GM21786 (cell line): ENCODE data around the gene MAP1LC3B.

Source experiments
- ATAC-seq: cut with Tn5 transposase; IDR thresholded peaks from one replicate; pipeline ENCODE4 v1.9.1; 2021; ENCODE audit not compliant: unreplicated experiment

MAP1LC3B gene

GRCh38 chr16:87407511-87408112 is 15.5 kb downstream of the MAP1LC3B start:
- no peak for ATAC-seq

GRCh38 chr16:87409153-87409552 is 17.0 kb downstream of the MAP1LC3B start:
- no peak for ATAC-seq

- no peak for ATAC-seq
These were observed 17.6 kb downstream of the MAP1LC3B start for GRCh38 chr16:87409781-87410180.

GRCh38 chr16:87410530-87410929 is 18.4 kb downstream of the MAP1LC3B start:
- ATAC-seq: no peak

GRCh38 chr16:87410968-87411367 is 18.8 kb downstream of the MAP1LC3B start:
- ATAC-seq: no peak

- no peak for ATAC-seq
These were observed 19.5 kb downstream of the MAP1LC3B start for GRCh38 chr16:87411375-87412271.

- no peak for ATAC-seq
These were observed 20.3 kb downstream of the MAP1LC3B start for GRCh38 chr16:87412371-87412995.

GRCh38 chr16:87412996-87413421 is 20.9 kb downstream of the MAP1LC3B start:
- ATAC-seq: no peak

- no peak for ATAC-seq
These were observed 22.1 kb downstream of the MAP1LC3B start for GRCh38 chr16:87414251-87414680.

GRCh38 chr16:87415441-87415840 is 23.3 kb downstream of the MAP1LC3B start:
- ATAC-seq: no peak

- ATAC-seq: no peak
These were observed 24.8 kb downstream of the MAP1LC3B start for GRCh38 chr16:87416826-87417527.

GRCh38 chr16:87417528-87417910 is 25.4 kb downstream of the MAP1LC3B start:
- no peak for ATAC-seq

- ATAC-seq: no peak
These were observed 26.1 kb downstream of the MAP1LC3B start for GRCh38 chr16:87418216-87418615.

GRCh38 chr16:87418644-87419043 is 26.5 kb downstream of the MAP1LC3B start:
- no peak for ATAC-seq

- no peak for ATAC-seq
These were observed 28.2 kb downstream of the MAP1LC3B start for GRCh38 chr16:87420026-87421002.

GRCh38 chr16:87421003-87421912 is 29.1 kb downstream of the MAP1LC3B start:
- no peak for ATAC-seq

- ATAC-seq: no peak
These were observed 30.0 kb downstream of the MAP1LC3B start for GRCh38 chr16:87422106-87422505.

- ATAC-seq: no peak
These were observed 31.3 kb downstream of the MAP1LC3B start for GRCh38 chr16:87423429-87423828.

GRCh38 chr16:87424266-87424665 is 32.1 kb downstream of the MAP1LC3B start:
- no peak for ATAC-seq
